Right forelimb (tissue), 1 donor: Measurements from ENCODE around the gene SH3RF1.
"Not testable (repeated sequence)": the region's sequence is repeated elsewhere in the genome, so short reads cannot be mapped to it uniquely, and the experiment has no call there.

Source experiments
- DNase-seq: peaks from one replicate; pipeline ENCODE4 v3.0.0-alpha.2; 2018

Gene SH3RF1

GRCh38 chr4:169270810-169271691, at the start of gene SH3RF1:
Gene SH3RF1 (minus strand): TSS chr4:169270956. CDS start chr4:169269212, 1,744 bp downstream.
- peak; percentile 93 for DNase-seq

GRCh38 chr4:169315530-169316343, 45.0 kb upstream of the SH3RF1 start:
- no peak for DNase-seq

GRCh38 chr4:169314906-169315305, 44.1 kb upstream of the SH3RF1 start:
- peak; percentile 70 for DNase-seq

- DNase-seq: no peak
These were observed 43.0 kb upstream of the SH3RF1 start for GRCh38 chr4:169313732-169314131.

DNA sequence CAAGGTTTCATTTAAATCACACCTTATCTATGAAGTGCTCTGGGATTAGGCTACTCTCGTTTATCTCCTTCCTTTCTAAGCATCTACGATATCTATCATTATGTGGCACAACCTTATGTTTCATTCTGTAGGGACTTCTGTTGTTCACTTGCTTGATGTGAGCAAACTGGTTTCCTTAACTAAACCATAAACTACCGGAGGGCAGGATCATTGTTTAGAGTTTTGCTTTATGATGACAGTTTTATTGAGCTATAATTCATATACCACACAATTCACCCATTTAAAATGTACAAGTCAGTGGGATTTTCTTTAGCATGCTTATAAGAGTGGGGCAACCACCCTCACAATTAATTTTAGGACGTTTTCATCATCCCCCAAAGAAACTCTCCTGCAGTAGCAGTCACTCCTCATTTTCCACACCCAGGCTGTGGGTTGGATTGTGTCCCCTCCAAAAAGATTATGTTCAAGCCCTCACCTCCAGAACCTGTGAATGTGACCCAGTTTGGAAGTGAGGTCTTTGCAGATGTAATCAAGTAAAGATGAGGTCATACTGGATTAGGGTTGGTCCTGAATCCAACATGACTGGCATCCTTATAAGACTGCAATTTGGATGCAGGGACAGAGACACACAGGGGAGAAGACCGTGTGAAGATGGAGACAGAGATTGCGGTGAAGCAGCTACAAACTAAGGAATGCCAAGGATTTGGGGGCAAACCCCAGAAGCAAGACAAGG, 42.1 kb upstream of the SH3RF1 start:
- no peak for DNase-seq

DNA sequence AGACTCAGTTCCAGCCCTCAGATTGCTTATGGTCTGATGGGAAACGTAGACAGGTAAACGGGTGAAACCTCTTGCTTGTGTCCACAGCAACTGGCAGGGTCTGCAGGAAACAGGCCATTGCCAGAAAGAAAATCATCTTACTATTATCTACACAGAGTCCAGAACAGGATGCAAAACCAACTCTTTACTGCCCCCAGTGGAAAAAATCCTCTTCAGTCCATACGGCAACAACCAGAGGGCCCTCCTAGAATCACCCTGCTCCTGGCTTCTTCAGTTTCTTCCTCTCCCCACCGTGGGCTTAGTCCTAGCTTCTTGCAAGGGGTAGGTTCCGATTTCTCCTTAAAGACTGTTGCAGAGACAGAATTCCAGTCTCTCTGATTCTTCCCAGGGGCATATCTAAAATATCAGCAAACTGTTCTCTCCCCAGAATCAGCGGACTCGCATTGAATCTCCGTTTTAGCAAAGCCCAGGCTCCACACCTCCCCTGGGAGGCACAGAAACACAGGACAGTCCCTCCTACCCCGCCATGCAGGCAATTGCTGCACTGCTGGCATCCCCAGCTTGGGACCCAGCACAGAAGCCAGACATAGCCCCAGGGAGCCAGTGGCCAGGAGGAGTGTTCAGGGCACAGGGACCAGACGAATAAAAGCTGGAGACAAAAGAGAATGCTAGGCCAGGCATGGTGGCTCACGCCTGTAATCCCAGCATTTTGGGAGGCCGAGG, 41.0 kb upstream of the SH3RF1 start:
- no peak for DNase-seq

- DNase-seq: no peak
These were observed 38.7 kb upstream of the SH3RF1 start for GRCh38 chr4:169309326-169309967.

- no peak for DNase-seq
These were observed 36.8 kb upstream of the SH3RF1 start for GRCh38 chr4:169307576-169307975.

GRCh38 chr4:169305651-169306050, 34.9 kb upstream of the SH3RF1 start:
- DNase-seq: no peak

DNA sequence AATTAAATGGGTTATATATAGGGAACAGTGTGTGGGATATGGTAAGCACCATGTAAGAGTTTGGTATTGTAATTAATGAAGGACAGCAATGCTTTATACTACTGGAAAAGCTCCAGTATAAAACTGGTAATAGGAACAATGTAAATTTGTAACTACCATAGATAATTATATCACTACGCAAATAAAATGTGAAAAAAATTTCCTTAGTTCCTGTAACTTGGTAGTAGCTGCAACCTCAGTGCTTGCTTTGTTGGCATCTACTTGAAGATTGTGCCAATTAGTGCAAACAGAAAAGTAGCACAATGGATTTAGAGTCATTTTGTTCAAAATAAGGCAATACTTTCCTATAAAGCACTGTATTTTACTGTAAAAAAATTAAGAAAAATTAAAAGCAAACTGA, 34.4 kb upstream of the SH3RF1 start:
- no peak for DNase-seq

- no peak for DNase-seq
These were observed 25.1 kb upstream of the SH3RF1 start for GRCh38 chr4:169295822-169296221.

DNA sequence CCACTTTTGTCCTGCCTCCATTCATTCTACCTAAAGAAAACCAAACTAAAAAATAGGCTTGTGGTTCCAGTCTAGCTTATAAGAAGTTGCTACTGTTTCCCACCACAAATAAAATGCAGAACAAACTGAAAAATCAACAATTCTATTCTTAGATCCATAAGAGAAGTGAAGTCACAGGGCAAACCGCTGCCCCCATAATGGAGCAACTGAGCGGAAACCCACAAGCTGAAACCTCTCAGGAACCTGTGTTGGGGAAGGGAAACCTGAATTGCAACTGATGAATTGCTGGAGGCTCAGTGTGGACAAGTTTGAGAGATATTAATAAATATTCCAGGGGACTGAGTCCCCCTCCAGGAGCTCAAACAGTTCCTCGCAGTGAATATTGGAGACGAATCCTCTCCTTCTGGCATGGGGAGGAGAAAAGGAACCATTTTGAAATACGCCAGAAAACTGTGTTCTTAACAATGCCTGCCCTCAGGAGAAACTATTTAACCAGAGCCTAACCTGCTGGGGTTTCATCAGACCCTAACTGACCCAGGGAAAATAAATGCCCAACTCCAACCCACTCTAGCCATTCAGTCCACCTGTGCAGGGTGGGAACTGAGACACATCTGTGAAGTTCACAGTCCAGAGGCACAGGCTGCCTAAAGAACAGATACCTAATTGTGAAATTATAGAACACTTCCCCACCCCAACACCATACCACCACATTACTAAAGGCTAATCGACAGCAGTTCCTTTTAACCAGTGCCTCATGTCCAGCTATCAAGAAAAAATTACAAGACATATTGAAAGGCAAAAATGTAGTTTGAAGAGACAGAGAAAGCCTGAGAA, 22.8 kb upstream of the SH3RF1 start:
- DNase-seq: no peak

GRCh38 chr4:169287983-169288382, 17.2 kb upstream of the SH3RF1 start:
- DNase-seq: not testable (repeated sequence)

DNA sequence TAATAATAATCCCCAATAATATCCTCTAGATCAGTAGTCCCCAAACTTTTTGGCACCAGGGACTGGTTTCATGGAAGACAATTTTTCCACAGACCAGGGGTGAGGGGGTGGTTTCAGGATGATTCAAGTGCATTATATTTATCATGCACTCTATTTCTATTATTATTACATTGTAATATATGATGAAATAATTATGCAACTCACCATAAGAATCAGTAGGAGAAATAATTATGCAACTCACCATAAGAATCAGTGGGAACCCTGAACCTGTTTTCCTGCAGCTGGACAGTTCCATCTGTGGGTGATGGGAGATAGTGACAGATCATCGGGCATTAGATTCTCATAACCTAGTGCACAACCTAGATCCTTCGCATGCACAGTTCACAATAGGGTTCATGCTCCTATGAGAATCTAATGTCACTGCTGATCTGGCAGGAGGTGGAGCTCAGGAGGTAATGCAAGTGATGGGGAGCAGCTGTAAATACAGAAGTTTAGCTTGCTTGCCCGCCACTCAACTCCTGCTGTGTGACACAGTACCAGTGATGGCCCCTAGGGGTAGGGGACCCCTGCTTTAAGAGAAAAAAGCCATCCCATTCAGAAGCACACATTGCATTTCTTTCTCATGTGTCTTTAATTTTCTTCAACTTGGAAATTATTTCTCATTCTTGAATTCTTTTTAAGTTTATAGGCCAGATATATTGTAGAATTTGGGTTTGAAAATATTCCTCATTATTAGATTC, 16.0 kb upstream of the SH3RF1 start:
- no peak for DNase-seq

GRCh38 chr4:169283114-169283509, 12.4 kb upstream of the SH3RF1 start:
- no peak for DNase-seq

- DNase-seq: no peak
These were observed 11.8 kb upstream of the SH3RF1 start for GRCh38 chr4:169282429-169283113.

GRCh38 chr4:169279108-169279507, 8.4 kb upstream of the SH3RF1 start:
- DNase-seq: no peak

- DNase-seq: no peak
These were observed 7.9 kb upstream of the SH3RF1 start for GRCh38 chr4:169278624-169279023.

DNA sequence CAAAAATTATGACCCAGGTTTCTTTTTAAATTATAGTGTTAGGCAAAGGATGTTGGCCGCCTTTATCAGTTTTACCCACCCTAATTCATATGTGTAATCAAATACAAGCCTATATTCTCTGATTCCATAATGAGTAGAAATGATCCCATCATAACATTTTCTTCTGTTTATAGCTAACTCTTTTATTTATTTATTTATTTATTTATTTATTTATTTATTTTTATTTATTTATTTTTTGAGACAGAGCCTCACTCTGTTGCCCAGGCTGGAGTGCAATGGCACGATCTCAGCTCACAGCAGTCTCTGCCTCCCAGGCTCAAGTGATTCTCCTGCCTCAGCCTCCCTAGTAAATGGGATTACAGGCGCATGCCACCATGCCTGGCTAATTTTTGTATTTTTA, 7.1 kb upstream of the SH3RF1 start:
- DNase-seq: not testable (repeated sequence)

DNA sequence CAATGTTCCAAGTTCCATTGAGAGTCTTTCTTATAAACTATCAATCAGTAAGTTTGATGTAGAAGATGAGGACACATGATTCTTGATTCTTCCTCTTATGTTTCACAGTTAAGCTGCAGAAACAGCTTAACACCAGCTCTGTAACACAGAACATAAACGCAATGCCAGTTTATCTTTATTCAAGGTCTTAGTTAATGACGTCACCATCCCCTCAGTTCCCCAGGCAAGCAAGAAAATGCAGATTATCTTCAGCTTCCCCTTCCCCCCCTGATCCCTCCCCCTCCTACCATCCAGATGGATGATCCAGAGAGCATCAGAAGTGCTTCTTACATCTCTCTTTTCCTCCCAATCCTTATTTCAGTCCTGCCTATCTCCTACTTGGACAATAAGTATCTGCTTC, 4.4 kb upstream of the SH3RF1 start:
- DNase-seq: no peak
